AG09309 (cell line): ENCODE measurements around the gene BCL2.

Experiments
- DNase-seq: peaks from one replicate; pipeline ENCODE4 v3.0.0-alpha.2; 2010; ENCODE audit warnings: low read depth
- H3K4me3 ChIP-seq: 2 replicates; pipeline ENCODE4 v1.5.1; 2011; ENCODE audit warnings: mild to moderate bottlenecking, low read depth, low read length, moderate library complexity; ENCODE audit not compliant: control insufficient read depth
- CTCF ChIP-seq: IDR thresholded peaks from 2 replicates; pipeline ENCODE4 v1.5.1; 2011; ENCODE audit warnings: mild to moderate bottlenecking, low read depth, low read length, inconsistent platforms; ENCODE audit not compliant: insufficient read depth, control insufficient read depth; ENCODE audit errors: missing control alignments

BCL2 gene

GRCh38 chr18:63109022-63109421 lies 210.5 kb downstream of the BCL2 start:
- no peak overlapping the region for H3K4me3 ChIP-seq
- TF ChIP-seq CTCF: no peak
- no peak for DNase-seq

GRCh38 chr18:63107931-63108330 lies 211.6 kb downstream of the BCL2 start:
- no peak for DNase-seq
- H3K4me3 ChIP-seq: no peak overlapping the region
- TF ChIP-seq CTCF: no peak

- H3K4me3 ChIP-seq: no peak overlapping the region
- DNase-seq: no peak
- no peak for TF ChIP-seq CTCF
Observed at GRCh38 chr18:63107171-63107845, 212.3 kb downstream of the BCL2 start.

GRCh38 chr18:63106727-63107126 lies 212.8 kb downstream of the BCL2 start:
- DNase-seq: no peak
- TF ChIP-seq CTCF: no peak
- no peak overlapping the region for H3K4me3 ChIP-seq

- TF ChIP-seq CTCF: no peak
- DNase-seq: no peak
- H3K4me3 ChIP-seq: no peak overlapping the region
Observed at GRCh38 chr18:63105636-63106316, 213.8 kb downstream of the BCL2 start.

GRCh38 chr18:63104868-63105267 lies 214.7 kb downstream of the BCL2 start:
- no peak for TF ChIP-seq CTCF
- H3K4me3 ChIP-seq: no peak overlapping the region
- no peak for DNase-seq
